ENCODE data around the gene KAZN. TPM values are rescaled to one million over a fixed set of nuclear protein-coding genes. Genes with fewer than 3 reads are reported as not detected.
A peak's percentile ranks its signal among the peaks of the same experiment; 100 is the strongest.

Gene KAZN
- polyA plus RNA-seq, 1 donor (not counting 4 experiments of a cell fraction or from before 2014, with no cell fraction given), result 5.9 TPM

GRCh38 chr1:15063783-15064182 lies 465.3 kb downstream of the KAZN start:
- Histone ChIP-seq H3K9me1 (ENCODE audit: control insufficient read depth, extremely low read depth, insufficient read depth, low read length) (no peaks in the 10 kb centered on the region), H4K20me1 (ENCODE audit: control insufficient read depth, extremely low read depth, insufficient read depth, low read length) (no peaks in the 10 kb centered on the region), H3K4me2 (ENCODE audit: control insufficient read depth, extremely low read depth, insufficient read depth, low read depth, low read length) (no peak overlapping the region), H2AFZ (ENCODE audit: control insufficient read depth, low read length) (no peak overlapping the region), H3K9me3 (ENCODE audit: control insufficient read depth, low read depth, low read length) (peaks cover 3% of the 10 kb centered on the region), H3K36me3 (ENCODE audit: control insufficient read depth in 2 of 2, extremely low read depth in 1 of 2, insufficient read depth in 2 of 2, low read length in 2 of 2) (peaks cover 12 to 21% of the 10 kb centered on the region in 2 experiments), H3K79me2 (ENCODE audit: control insufficient read depth, insufficient read depth, low read length) (no peaks in the 10 kb centered on the region), H3K4me3 (ENCODE audit: control insufficient read depth in 2 of 3, extremely low read depth in 1 of 3, insufficient read depth in 2 of 3, low read depth in 1 of 3, low read length in 3 of 3) (no peak overlapping the region), H3K27me3 (ENCODE audit: control insufficient read depth, extremely low read depth, insufficient read depth, low read length) (no peaks in the 10 kb centered on the region), H3K27ac (ENCODE audit: control insufficient read depth, insufficient read depth, low read length) (peak overlapping the region; percentile 24), H3K9ac (ENCODE audit: control insufficient read depth, extremely low read depth, insufficient read depth, low read length) (no peak overlapping the region), H3K4me1 (ENCODE audit: control insufficient read depth, extremely low read depth, insufficient read depth, low read length) (peaks cover 8% of the 10 kb centered on the region)
- no peak for TF ChIP-seq CTCF (optimal IDR thresholded peaks at IDR 0.05 in 1 of 3, IDR thresholded peaks at IDR 0.05 in 1 of 3, conservative IDR thresholded peaks at IDR 0.05 in 1 of 3; ENCODE audit: extremely low read depth in 1 of 3, insufficient read depth in 2 of 3, low read length in 3 of 3)
- no peak for TF ChIP-seq EZH2 (IDR thresholded peaks at IDR 0.05; ENCODE audit: low read length)
- no peak for DNase-seq (ENCODE audit: low read depth, low spot score)
- dilution Hi-C loops (cut with MboI; ENCODE audit: extremely low pct_ligation_motif_present, low sequenced_read_pairs), result no loop called here
- no peak for FAIRE-seq

DNA sequence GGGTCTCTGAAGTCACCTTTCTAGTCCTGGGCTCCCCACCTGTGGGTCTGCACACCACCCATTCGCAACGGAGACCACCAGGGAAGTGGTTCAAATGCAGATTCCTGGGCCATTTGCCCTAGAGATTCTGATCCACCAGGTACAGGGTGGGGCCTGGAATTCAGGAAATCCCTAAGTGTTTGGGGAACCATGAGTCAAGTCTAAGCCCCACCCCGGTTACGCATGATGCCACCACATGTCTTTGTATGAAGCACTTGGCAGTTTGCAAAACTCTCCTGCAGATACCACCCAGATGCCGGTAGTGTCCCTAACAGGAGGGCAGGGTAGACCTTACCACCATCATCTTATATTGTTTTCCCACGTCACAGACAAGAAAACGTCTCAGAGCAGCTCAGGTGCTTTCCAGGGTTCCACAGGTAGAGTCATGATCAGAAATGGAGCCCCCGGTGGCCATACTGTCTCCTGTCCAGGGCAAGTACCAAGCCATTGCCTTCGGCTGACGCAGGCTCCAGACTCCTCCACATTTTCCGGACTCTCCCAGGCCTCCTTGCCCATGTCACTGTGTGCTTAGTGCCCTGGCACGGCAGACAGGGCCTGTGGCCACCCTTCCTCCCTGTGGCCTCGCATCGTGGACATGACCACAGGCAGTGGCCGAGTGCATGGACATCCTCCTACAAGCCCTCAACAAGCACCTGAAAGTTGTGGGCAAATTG lies 465.9 kb downstream of the KAZN start:
- no peak for DNase-seq (ENCODE audit: low read depth, low spot score)
- Histone ChIP-seq H3K36me3 (ENCODE audit: control insufficient read depth in 2 of 2, extremely low read depth in 1 of 2, insufficient read depth in 2 of 2, low read length in 2 of 2) (peaks cover 10 to 21% of the 10 kb centered on the region in 2 experiments), H2AFZ (ENCODE audit: control insufficient read depth, low read length) (no peak overlapping the region), H3K79me2 (ENCODE audit: control insufficient read depth, insufficient read depth, low read length) (no peaks in the 10 kb centered on the region), H3K27me3 (ENCODE audit: control insufficient read depth, extremely low read depth, insufficient read depth, low read length) (no peaks in the 10 kb centered on the region), H3K4me2 (ENCODE audit: control insufficient read depth, extremely low read depth, insufficient read depth, low read depth, low read length) (no peak overlapping the region), H3K27ac (ENCODE audit: control insufficient read depth, insufficient read depth, low read length) (peak overlapping the region; percentile 31), H3K9me1 (ENCODE audit: control insufficient read depth, extremely low read depth, insufficient read depth, low read length) (no peaks in the 10 kb centered on the region), H3K9me3 (ENCODE audit: control insufficient read depth, low read depth, low read length) (peaks cover 3% of the 10 kb centered on the region), H3K9ac (ENCODE audit: control insufficient read depth, extremely low read depth, insufficient read depth, low read length) (no peak overlapping the region), H3K4me3 (ENCODE audit: control insufficient read depth in 2 of 3, extremely low read depth in 1 of 3, insufficient read depth in 2 of 3, low read depth in 1 of 3, low read length in 3 of 3) (no peak overlapping the region), H3K4me1 (ENCODE audit: control insufficient read depth, extremely low read depth, insufficient read depth, low read length) (peaks cover 8% of the 10 kb centered on the region), H4K20me1 (ENCODE audit: control insufficient read depth, extremely low read depth, insufficient read depth, low read length) (no peaks in the 10 kb centered on the region)
- no peak for TF ChIP-seq EZH2 (IDR thresholded peaks at IDR 0.05; ENCODE audit: low read length)
- no peak for TF ChIP-seq CTCF (optimal IDR thresholded peaks at IDR 0.05 in 1 of 3, IDR thresholded peaks at IDR 0.05 in 1 of 3, conservative IDR thresholded peaks at IDR 0.05 in 1 of 3; ENCODE audit: extremely low read depth in 1 of 3, insufficient read depth in 2 of 3, low read length in 3 of 3)
- no peak for FAIRE-seq
- dilution Hi-C loops (cut with MboI; ENCODE audit: extremely low pct_ligation_motif_present, low sequenced_read_pairs), result no loop called here
